Activated T-helper 1 cell treated with anti-CD3 and anti-CD28 coated beads, Interleukin-12 subunit alpha, Interleukin-12 subunit beta, Interleukin-2, Interleukin-4 antibody, amounts not matched to agents 30 ng/mL and 10 ng/mL and 1 ng/mL, durations not matched to agents 14 hours and 24 hours and 36 hours (primary cell): ENCODE measurements around the gene MMP2. TPM values are rescaled to one million over a fixed set of nuclear protein-coding genes. Genes with fewer than 3 reads are reported as not detected.

ENCODE experiments used
- DNase-seq: peaks from one replicate; pipeline ENCODE4 v3.0.0; 2021; ENCODE audit warnings: low spot score
- H3K27ac Mint-ChIP-seq: one replicate; pipeline ENCODE4 v1.8.0; 2021; ENCODE audit warnings: mild to moderate bottlenecking, mixed read lengths
- H3K27me3 Mint-ChIP-seq: one replicate; pipeline ENCODE4 v1.8.0; 2022; ENCODE audit warnings: mild to moderate bottlenecking, moderate library complexity, mixed read lengths; ENCODE audit not compliant: insufficient read depth
- H3K36me3 Mint-ChIP-seq: one replicate; pipeline ENCODE4 v1.8.0; 2021; ENCODE audit warnings: low read depth, mixed read lengths
- H3K4me1 Mint-ChIP-seq: one replicate; pipeline ENCODE4 v1.8.0; 2021; ENCODE audit warnings: low read depth, mixed read lengths
- H3K4me3 Mint-ChIP-seq: one replicate; pipeline ENCODE4 v1.8.0; 2021; ENCODE audit warnings: mild to moderate bottlenecking, moderate library complexity, mixed read lengths
- H3K9me3 Mint-ChIP-seq: one replicate; pipeline ENCODE4 v1.8.0; 2021; ENCODE audit warnings: mixed read lengths
- intact Hi-C: fragments of 100-400 bp; cut with micrococcal nuclease; formaldehyde crosslinking; loops from one replicate; pipeline ENCODE4 v1.15.1; 2024
- total RNA-seq: library from RNA; stranded (reverse); gene quantifications from 2 replicates; pipeline ENCODE4 v1.2.3, GENCODE V29; 2022

The MMP2 gene
- total RNA-seq, 1 donor from 2014 or later: not detected

GRCh38 chr16:55501549-55502322 is 22.7 kb downstream of the MMP2 start:
- no peaks in the 10 kb centered on the region for H3K27me3 Mint-ChIP-seq
- no peaks in the 10 kb centered on the region for H3K9me3 Mint-ChIP-seq
- intact Hi-C loops: no loop called here
- DNase-seq: no peak
- peaks cover 17% of the 10 kb centered on the region for H3K4me1 Mint-ChIP-seq
- H3K36me3 Mint-ChIP-seq: no peaks in the 10 kb centered on the region
- no peak overlapping the region for H3K27ac Mint-ChIP-seq
- no peak overlapping the region for H3K4me3 Mint-ChIP-seq

DNA sequence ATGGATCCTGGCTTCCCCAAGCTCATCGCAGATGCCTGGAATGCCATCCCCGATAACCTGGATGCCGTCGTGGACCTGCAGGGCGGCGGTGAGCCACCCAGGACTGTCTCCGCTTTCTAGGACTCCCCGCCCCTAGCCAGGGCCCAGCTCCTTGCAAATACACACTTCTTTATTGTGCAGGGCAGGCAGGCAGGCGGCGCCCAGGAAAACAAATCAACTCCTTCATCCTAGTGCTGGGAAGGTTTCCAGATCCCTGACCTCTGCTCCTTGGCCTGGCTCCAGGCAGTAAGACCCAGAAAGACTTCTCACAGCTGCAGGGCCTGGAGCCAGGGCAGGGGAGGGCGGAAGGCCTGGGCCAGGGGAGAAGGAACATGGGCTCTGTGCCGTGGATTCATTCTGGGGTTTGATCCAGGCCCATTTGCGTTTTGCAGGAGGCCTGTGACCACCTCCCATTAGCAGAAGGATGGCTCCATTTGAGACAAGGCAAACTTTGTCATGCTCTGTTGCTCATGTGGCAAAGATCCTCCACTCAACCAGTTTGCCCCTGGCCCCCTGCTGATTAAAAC is 23.9 kb downstream of the MMP2 start:
- Mint-ChIP-seq H3K9me3 (no peaks in the 10 kb centered on the region), H3K36me3 (no peaks in the 10 kb centered on the region), H3K4me3 (no peak overlapping the region), H3K27me3 (peaks cover 4% of the 10 kb centered on the region), H3K4me1 (peaks cover 17% of the 10 kb centered on the region), H3K27ac (no peak overlapping the region)
- DNase-seq: no peak
- intact Hi-C loops: no loop called here

DNA sequence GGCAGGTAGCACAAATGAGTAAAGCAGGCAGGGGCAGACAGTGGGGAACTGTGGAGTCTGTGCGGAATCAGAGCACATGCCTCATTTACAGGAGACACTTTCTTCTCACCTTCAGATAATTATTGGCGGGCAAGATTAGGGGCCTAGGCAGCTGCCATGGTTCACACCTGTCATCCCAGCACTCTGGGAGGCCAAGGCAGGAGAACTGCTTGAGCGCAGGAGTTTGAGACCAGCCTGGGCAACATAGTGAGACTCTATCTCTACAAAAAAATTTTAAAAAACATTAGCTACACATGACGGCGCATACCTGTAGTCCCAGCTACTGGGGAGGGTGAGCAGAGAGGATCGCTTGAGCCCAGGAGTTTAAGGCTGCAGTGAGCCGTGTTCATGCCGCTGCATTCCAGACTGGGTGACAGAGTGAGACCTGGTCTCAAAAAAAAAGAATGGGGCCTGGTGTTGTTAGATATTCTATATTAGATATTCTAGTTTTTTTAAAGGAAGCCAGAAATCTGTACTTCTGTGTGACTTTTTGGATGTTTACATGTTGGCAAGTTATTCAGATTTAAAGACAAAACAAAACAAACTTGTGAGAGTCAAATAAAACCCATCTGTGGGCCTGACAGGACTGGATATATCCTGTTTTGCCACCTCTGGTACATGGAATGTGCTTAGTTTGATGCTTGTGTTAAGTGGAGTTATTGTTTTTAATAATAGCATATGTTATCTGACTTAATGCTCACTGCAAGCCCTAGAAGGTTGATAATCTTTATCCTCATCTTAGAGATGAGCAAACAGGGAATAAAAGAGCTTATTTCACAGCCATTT is 24.9 kb downstream of the MMP2 start:
- H3K27ac Mint-ChIP-seq: no peak overlapping the region
- H3K36me3 Mint-ChIP-seq: no peaks in the 10 kb centered on the region
- H3K27me3 Mint-ChIP-seq: peaks cover 11% of the 10 kb centered on the region
- peaks cover 17% of the 10 kb centered on the region for H3K4me1 Mint-ChIP-seq
- DNase-seq: no peak
- intact Hi-C loops: no loop called here
- no peaks in the 10 kb centered on the region for H3K9me3 Mint-ChIP-seq
- no peak overlapping the region for H3K4me3 Mint-ChIP-seq

- H3K27ac Mint-ChIP-seq: no peak overlapping the region
- no peak for DNase-seq
- H3K4me1 Mint-ChIP-seq: peaks cover 11% of the 10 kb centered on the region
- intact Hi-C loops: no loop called here
- no peaks in the 10 kb centered on the region for H3K9me3 Mint-ChIP-seq
- no peak overlapping the region for H3K4me3 Mint-ChIP-seq
- H3K36me3 Mint-ChIP-seq: no peaks in the 10 kb centered on the region
- peaks cover 22% of the 10 kb centered on the region for H3K27me3 Mint-ChIP-seq
These were observed 26.5 kb downstream of the MMP2 start for GRCh38 chr16:55505333-55506015.

DNA sequence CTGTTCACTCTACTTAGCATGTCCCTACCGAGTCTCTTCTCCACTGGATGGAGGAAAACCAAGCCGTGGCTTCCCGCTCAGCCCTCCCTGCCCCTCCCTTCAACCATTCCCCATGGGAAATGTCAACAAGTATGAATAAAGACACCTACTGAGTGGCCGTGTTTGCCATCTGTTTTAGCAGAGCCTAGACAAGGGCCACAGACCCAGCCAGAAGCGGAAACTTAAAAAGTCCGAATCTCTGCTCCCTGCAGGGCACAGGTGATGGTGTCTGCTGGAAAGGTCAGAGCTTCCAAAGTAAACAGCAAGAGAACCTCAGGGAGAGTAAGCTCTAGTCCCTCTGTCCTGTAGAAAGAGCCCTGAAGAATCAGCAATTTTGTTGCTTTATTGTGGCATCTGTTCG is 27.1 kb downstream of the MMP2 start:
- no peak for DNase-seq
- intact Hi-C loops: no loop called here
- Mint-ChIP-seq H3K9me3 (no peaks in the 10 kb centered on the region), H3K4me1 (peaks cover 7% of the 10 kb centered on the region), H3K4me3 (no peak overlapping the region), H3K27me3 (peaks cover 22% of the 10 kb centered on the region), H3K36me3 (no peaks in the 10 kb centered on the region), H3K27ac (no peak overlapping the region)

- Mint-ChIP-seq H3K27ac (no peak overlapping the region), H3K4me1 (peaks cover 7% of the 10 kb centered on the region), H3K4me3 (no peak overlapping the region), H3K27me3 (peaks cover 22% of the 10 kb centered on the region), H3K36me3 (no peaks in the 10 kb centered on the region), H3K9me3 (no peaks in the 10 kb centered on the region)
- intact Hi-C loops: no loop called here
- no peak for DNase-seq
These were observed 27.7 kb downstream of the MMP2 start for GRCh38 chr16:55506708-55507107.

- Mint-ChIP-seq H3K9me3 (peaks cover 14% of the 10 kb centered on the region), H3K4me1 (peaks cover 7% of the 10 kb centered on the region), H3K36me3 (no peaks in the 10 kb centered on the region), H3K27me3 (peaks cover 22% of the 10 kb centered on the region), H3K27ac (peak overlapping the region; percentile 47), H3K4me3 (peak overlapping the region; percentile 70)
- intact Hi-C loops: no loop called here
- no peak for DNase-seq
These were observed 29.4 kb downstream of the MMP2 start for GRCh38 chr16:55508271-55508921.

DNA sequence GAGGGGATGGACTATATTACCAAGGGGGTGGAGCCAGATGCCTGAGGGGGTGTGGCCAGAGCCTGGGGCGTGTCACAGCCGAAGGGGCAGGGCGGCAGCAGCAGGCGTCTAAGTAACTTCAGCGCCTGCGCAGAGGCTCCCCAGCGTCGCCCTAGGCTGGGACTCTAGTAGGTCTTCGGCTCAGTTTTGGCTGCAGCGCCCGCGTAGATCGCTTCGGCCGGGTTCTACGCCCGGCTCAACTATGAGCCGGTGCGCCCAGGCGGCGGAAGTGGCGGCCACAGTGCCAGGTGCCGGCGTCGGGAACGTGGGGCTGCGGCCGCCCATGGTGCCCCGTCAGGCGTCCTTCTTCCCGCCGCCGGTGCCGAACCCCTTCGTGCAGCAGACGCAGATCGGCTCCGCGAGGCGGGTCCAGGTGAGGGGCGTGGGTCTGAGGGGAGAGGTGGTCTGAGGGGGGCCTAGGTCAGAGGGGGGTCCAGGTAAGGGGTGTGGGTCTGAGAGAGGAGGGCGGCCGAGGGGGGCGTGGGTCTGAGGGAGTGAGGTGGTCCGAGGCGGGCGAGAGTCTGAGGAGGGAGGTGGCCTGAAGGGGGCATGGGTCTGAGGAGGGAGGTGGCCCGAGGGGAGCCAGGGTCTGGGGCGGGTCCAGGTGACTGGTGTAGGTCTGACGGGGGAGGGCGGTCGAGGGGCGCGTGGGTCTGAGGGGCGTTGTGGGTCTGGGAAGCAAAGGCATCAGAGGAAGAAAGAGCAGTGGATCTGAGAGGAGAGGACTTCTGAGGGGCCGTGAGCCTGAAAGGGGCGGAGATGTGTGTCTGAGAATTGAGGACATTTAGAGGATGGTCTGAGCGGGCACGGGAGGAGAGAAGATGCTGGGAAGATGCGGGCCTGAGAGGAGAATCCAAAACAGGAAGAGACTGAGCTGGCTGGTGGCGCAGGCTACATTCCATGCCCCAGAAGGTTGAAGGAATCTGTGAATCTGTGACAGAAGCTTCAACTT is 30.2 kb downstream of the MMP2 start, which contains the start of gene LPCAT2:
TSS of gene LPCAT2 (plus strand) at position 132 of the 991 bp plus-strand sequence. CDS start at position 242, 110 bp downstream.
- intact Hi-C loops: loop anchor here (1.0 kb wide), 1 partner anchor 44 kb away; no protein-coding TSS in a partner anchor
- H3K4me3 Mint-ChIP-seq: peak within 1 kb of the TSS; percentile 70
- H3K9me3 Mint-ChIP-seq: peaks cover 14% of the 10 kb centered on the region
- no peaks in the 10 kb centered on the region for H3K36me3 Mint-ChIP-seq
- H3K4me1 Mint-ChIP-seq: peaks cover 7% of the 10 kb centered on the region
- DNase-seq: peak; percentile 51
- peak within 1 kb of the TSS; percentile 47 for H3K27ac Mint-ChIP-seq
- H3K27me3 Mint-ChIP-seq: peaks cover 22% of the 10 kb centered on the region

DNA sequence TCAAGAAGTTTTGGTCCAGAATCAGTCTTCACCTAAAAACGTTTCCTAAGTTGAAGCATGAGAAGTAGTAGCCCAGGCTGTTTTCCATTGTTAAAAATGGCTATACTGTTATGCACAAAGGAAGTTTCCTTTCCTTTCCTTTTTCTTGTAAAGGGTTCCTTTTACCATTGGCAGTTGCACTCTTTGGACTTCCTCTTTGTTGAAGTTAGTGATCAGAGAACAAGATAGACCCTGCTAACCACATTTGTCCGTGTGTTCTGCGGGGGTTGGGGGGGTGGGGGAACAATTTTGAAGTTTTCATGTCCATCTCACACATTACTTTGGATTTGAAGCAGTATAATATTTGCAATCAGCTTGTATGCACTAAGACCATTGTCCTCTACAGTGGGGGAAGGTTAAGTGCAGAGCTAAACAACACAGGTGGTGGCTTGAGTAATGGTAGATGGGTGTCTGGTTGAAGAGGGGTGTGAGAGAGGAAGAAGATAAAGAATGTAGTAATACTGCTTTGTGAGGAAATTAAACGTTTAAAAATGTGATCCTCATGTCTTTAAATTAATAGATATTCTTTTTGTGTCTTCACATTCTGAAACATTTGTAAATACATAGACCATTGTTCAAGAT is 31.3 kb downstream of the MMP2 start:
- no peaks in the 10 kb centered on the region for H3K36me3 Mint-ChIP-seq
- intact Hi-C loops: no loop called here
- H3K9me3 Mint-ChIP-seq: peaks cover 14% of the 10 kb centered on the region
- no peak overlapping the region for H3K27ac Mint-ChIP-seq
- H3K27me3 Mint-ChIP-seq: peaks cover 22% of the 10 kb centered on the region
- peak overlapping the region; percentile 70 for H3K4me3 Mint-ChIP-seq
- H3K4me1 Mint-ChIP-seq: peaks cover 7% of the 10 kb centered on the region
- DNase-seq: no peak

DNA sequence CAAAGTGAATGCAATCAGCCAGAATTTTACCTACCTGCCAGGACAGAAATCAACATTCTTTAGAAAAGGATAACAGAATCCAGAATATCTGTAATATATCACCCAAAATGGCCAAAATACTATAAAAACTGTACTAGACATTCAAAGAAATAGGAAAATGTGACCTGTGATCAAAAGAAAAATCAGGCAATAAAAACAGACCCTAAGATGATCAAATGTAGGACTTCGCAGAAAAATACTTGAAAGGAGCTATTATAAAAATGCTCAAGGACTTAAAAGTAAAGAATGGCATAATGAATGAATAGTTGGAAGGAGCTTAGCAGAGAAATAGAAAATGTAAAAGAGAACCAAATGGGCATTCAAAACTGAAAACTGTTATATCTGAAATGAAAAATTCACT is 33.9 kb downstream of the MMP2 start:
- Mint-ChIP-seq H3K9me3 (peaks cover 14% of the 10 kb centered on the region), H3K27me3 (peaks cover 18% of the 10 kb centered on the region), H3K36me3 (no peaks in the 10 kb centered on the region), H3K4me3 (no peak overlapping the region), H3K4me1 (peaks cover 7% of the 10 kb centered on the region), H3K27ac (no peak overlapping the region)
- intact Hi-C loops: no loop called here
- DNase-seq: no peak

- intact Hi-C loops: no loop called here
- H3K36me3 Mint-ChIP-seq: no peaks in the 10 kb centered on the region
- H3K27me3 Mint-ChIP-seq: peaks cover 15% of the 10 kb centered on the region
- no peak for DNase-seq
- H3K9me3 Mint-ChIP-seq: peaks cover 14% of the 10 kb centered on the region
- peaks cover 7% of the 10 kb centered on the region for H3K4me1 Mint-ChIP-seq
- no peak overlapping the region for H3K27ac Mint-ChIP-seq
- H3K4me3 Mint-ChIP-seq: no peak overlapping the region
These were observed 34.6 kb downstream of the MMP2 start for GRCh38 chr16:55513616-55514015.
